Measurements from ENCODE around the gene CD86.

- TF ChIP-seq SP1 (IDR thresholded peaks at IDR 0.05) = no peak
- no peak for TF ChIP-seq HDGF (IDR thresholded peaks at IDR 0.05; ENCODE audit: borderline replicate concordance)
- no peak for TF ChIP-seq TARDBP (IDR thresholded peaks at IDR 0.05)
- TF ChIP-seq BHLHE40 (IDR thresholded peaks at IDR 0.05; ENCODE audit: borderline replicate concordance) = no peak
- TF ChIP-seq FOXM1 (IDR thresholded peaks at IDR 0.05; ENCODE audit: borderline replicate concordance) = no peak
- no peak for TF ChIP-seq ARNT (IDR thresholded peaks at IDR 0.05)
- TF ChIP-seq FOXK2 (IDR thresholded peaks at IDR 0.05) = no peak
- TF ChIP-seq FOXA1 (IDR thresholded peaks at IDR 0.05) = no peak
- TF ChIP-seq ELF4 (IDR thresholded peaks at IDR 0.05) = no peak
- no peak for TF ChIP-seq L3MBTL2 (conservative IDR thresholded peaks at IDR 0.05)
Observed at GRCh38 chr3:122098611-122099010, 43.4 kb downstream of the CD86 start.

All from HEK293T (cell line).